H1 (cell line): Measurements from ENCODE around the gene TMTC2. TPM values are rescaled to one million over a fixed set of nuclear protein-coding genes. Genes with fewer than 3 reads are reported as not detected.

Experiments used
- CTCF ChIA-PET: fragments of 300-600 bp; sonication (Branson Sonifier 250); formaldehyde crosslinking; loops from one replicate; lab custom pipeline; 2021; ENCODE audit not compliant: partially characterized antibody; lab: Charles Lee
- POLR2A ChIA-PET: fragments of 300-600 bp; sonication (Branson Sonifier 250); formaldehyde crosslinking; loops from one replicate; lab custom pipeline; 2021; ENCODE audit warnings: inconsistent platforms; ENCODE audit not compliant: partially characterized antibody; lab: Charles Lee
- DNase-seq, 2 experiments: peaks; one replicate each; pipeline versions ENCODE4 v3.0.0 to v3.0.0-alpha.2; 2010 to 2022; ENCODE audit warnings: low spot score in 2 of 2, low read depth in 1 of 2, mixed read lengths in 1 of 2
- FAIRE-seq: peaks from 2 replicates; lab custom pipeline; 2011; peaks lifted over from hg19 to GRCh38; lab: Jason Lieb, UNC
- H2AFZ ChIP-seq: 2 replicates; pipeline ENCODE4 v1.8.1; 2012; ENCODE audit warnings: low read length, inconsistent platforms
- H2AK5ac ChIP-seq: 2 replicates; pipeline ENCODE4 v1.6.1; 2013; ENCODE audit warnings: low read depth, low read length
- H2BK120ac ChIP-seq: replicated peaks from 2 replicates; pipeline ENCODE3; 2013; ENCODE audit warnings: low read depth, low read length, inconsistent platforms
- H2BK12ac ChIP-seq: 2 replicates; pipeline ENCODE4 v1.6.1; 2013; ENCODE audit warnings: low read depth, low read length
- H2BK15ac ChIP-seq: 2 replicates; pipeline ENCODE4 v1.6.1; 2013; ENCODE audit warnings: low read length
- H2BK20ac ChIP-seq: 2 replicates; pipeline ENCODE4 v1.6.1; 2013; ENCODE audit warnings: low read length
- H2BK5ac ChIP-seq: 2 replicates; pipeline ENCODE4 v1.6.1; 2013; ENCODE audit warnings: low read depth, low read length
- H3K14ac ChIP-seq: 2 replicates; pipeline ENCODE4 v1.6.1; 2013; ENCODE audit warnings: inconsistent platforms; ENCODE audit not compliant: insufficient read length
- H3K18ac ChIP-seq: 2 replicates; pipeline ENCODE4 v1.6.1; 2013; ENCODE audit warnings: low read length; ENCODE audit errors: extremely low read depth
- H3K23ac ChIP-seq: 2 replicates; pipeline ENCODE4 v1.6.1; 2013; ENCODE audit warnings: inconsistent platforms; ENCODE audit not compliant: insufficient read length
- H3K23me2 ChIP-seq: 2 replicates; pipeline ENCODE4 v1.6.1; 2013; ENCODE audit warnings: low read depth, low read length
- H3K27ac ChIP-seq: 2 replicates; pipeline ENCODE4 v1.6.1; 2011; ENCODE audit warnings: low read depth, low read length, inconsistent platforms
- H3K27me3 ChIP-seq, 4 experiments: replicated peaks in 1 of 4; 1 replicate in 1 of 4; 2 replicates in 3 of 4; pipeline versions ENCODE4 v1.6.1 to v1.8.1; 2011 to 2013; ENCODE audit warnings: low read length in 3 of 4, mild to moderate bottlenecking in 3 of 4, inconsistent platforms in 2 of 4, mixed read lengths in 2 of 4, moderate library complexity in 1 of 4; ENCODE audit not compliant: control insufficient read depth in 3 of 4, insufficient read depth in 3 of 4; ENCODE audit errors: extremely low read depth in 1 of 4
- H3K36me3 ChIP-seq, 4 experiments: 2 replicates each; pipeline versions ENCODE4 v1.6.1 to v1.8.1; 2011 to 2013; ENCODE audit warnings: mild to moderate bottlenecking in 4 of 4, low read length in 3 of 4, moderate library complexity in 2 of 4, control low read depth in 1 of 4, inconsistent platforms in 1 of 4; ENCODE audit not compliant: insufficient read depth in 4 of 4, control insufficient read depth in 2 of 4
- H3K4ac ChIP-seq: replicated peaks from 2 replicates; pipeline ENCODE3; 2013; ENCODE audit warnings: low read length, low read depth, mixed read lengths, inconsistent platforms; ENCODE audit not compliant: insufficient read length
- H3K4me1 ChIP-seq, 4 experiments: replicated peaks in 1 of 4; 1 replicate in 1 of 4; 2 replicates in 3 of 4; pipeline versions ENCODE4 v1.6.1 to v1.8.1; 2011 to 2013; ENCODE audit warnings: low read length in 3 of 4, inconsistent platforms in 2 of 4, mixed read lengths in 1 of 4; ENCODE audit not compliant: insufficient read depth in 4 of 4, control insufficient read depth in 3 of 4
- H3K4me2 ChIP-seq, 2 experiments: 2 replicates each; pipeline versions ENCODE4 v1.6.1 to v1.8.1; 2011 to 2013; ENCODE audit warnings: low read depth in 2 of 2, low read length in 2 of 2, control low read depth in 1 of 2, inconsistent platforms in 1 of 2, mild to moderate bottlenecking in 1 of 2; ENCODE audit not compliant: insufficient read depth in 1 of 2
- H3K4me3 ChIP-seq, 4 experiments: fragments of 200-600, 300-600 bp in 1 of 4; sonication (generic), shearing (Covaris generic), sonication (Bioruptor Twin) in 1 of 4; 2 replicates each; pipeline versions ENCODE4 v1.5.1 to v1.8.1; 2011 to 2016; ENCODE audit warnings: low read length in 4 of 4, low read depth in 3 of 4, control low read depth in 2 of 4, inconsistent platforms in 2 of 4, mild to moderate bottlenecking in 2 of 4, mixed read lengths in 1 of 4, moderate library complexity in 1 of 4; ENCODE audit not compliant: insufficient read depth in 2 of 4; ENCODE audit errors: extremely low read depth in 1 of 4
- H3K56ac ChIP-seq: replicated peaks from 2 replicates; pipeline ENCODE3; 2013; ENCODE audit warnings: low read depth, mild to moderate bottlenecking, mixed read lengths, low read length, inconsistent platforms; ENCODE audit not compliant: insufficient read length
- H3K79me1 ChIP-seq: 2 replicates; pipeline ENCODE4 v1.6.1; 2013; ENCODE audit warnings: low read depth, low read length, control low read depth
- H3K79me2 ChIP-seq, 2 experiments: 2 replicates each; pipeline versions ENCODE4 v1.6.1 to v1.8.1; 2012 to 2013; ENCODE audit warnings: low read length in 2 of 2, mild to moderate bottlenecking in 2 of 2, inconsistent platforms in 1 of 2; ENCODE audit not compliant: insufficient read depth in 2 of 2, control insufficient read depth in 1 of 2
- H3K9ac ChIP-seq, 4 experiments: replicated peaks in 1 of 4; 1 replicate in 1 of 4; 2 replicates in 3 of 4; pipeline versions ENCODE4 v1.6.1 to v1.8.1; 2011 to 2013; ENCODE audit warnings: low read depth in 3 of 4, low read length in 3 of 4, control low read depth in 2 of 4, mild to moderate bottlenecking in 2 of 4, moderate library complexity in 2 of 4, inconsistent platforms in 1 of 4; ENCODE audit errors: extremely low read depth in 1 of 4
- H3K9me3 ChIP-seq, 2 experiments: 2 replicates each; pipeline versions ENCODE4 v1.6.1 to v1.8.1; 2012 to 2013; ENCODE audit warnings: mild to moderate bottlenecking in 2 of 2, moderate library complexity in 2 of 2, control low read depth in 1 of 2, inconsistent platforms in 1 of 2, low read depth in 1 of 2, low read length in 1 of 2, mixed read lengths in 1 of 2; ENCODE audit not compliant: insufficient read depth in 2 of 2
- H4K20me1 ChIP-seq, 2 experiments: replicated peaks in 1 of 2; 2 replicates each; pipeline versions ENCODE3 to v1.8.1; 2011 to 2013; ENCODE audit warnings: inconsistent platforms in 2 of 2, low read length in 2 of 2, mild to moderate bottlenecking in 1 of 2; ENCODE audit not compliant: insufficient read depth in 2 of 2, control insufficient read depth in 1 of 2
- H4K5ac ChIP-seq: 2 replicates; pipeline ENCODE4 v1.6.1; 2013; ENCODE audit warnings: low read length, low read depth, mixed read lengths, inconsistent platforms; ENCODE audit not compliant: insufficient read length
- H4K8ac ChIP-seq: 2 replicates; pipeline ENCODE4 v1.8.0; 2013; ENCODE audit warnings: mild to moderate bottlenecking, moderate library complexity, low read length, inconsistent platforms; ENCODE audit not compliant: insufficient read depth; ENCODE audit errors: extremely low read depth
- H4K91ac ChIP-seq: replicated peaks from 2 replicates; pipeline ENCODE3; 2013; ENCODE audit warnings: low read length, mixed read lengths, inconsistent platforms; ENCODE audit not compliant: insufficient read length
- ASH2L ChIP-seq: fragments of 200-600, 300-600 bp; sonication (generic); IDR thresholded peaks from one replicate; pipeline ENCODE4 v1.7.1; 2017; ENCODE audit warnings: low read length
- BRCA1 ChIP-seq: IDR thresholded peaks from 2 replicates; pipeline ENCODE4 v1.6.1; 2012; ENCODE audit warnings: low read depth, low read length, improper control_type of control experiment
- CHD1 ChIP-seq: IDR thresholded peaks from 2 replicates; pipeline ENCODE4 v1.6.1; 2012; ENCODE audit warnings: low read depth, low read length, improper control_type of control experiment
- CHD2 ChIP-seq: IDR thresholded peaks from 2 replicates; pipeline ENCODE4 v1.6.1; 2012; ENCODE audit warnings: low read length, improper control_type of control experiment
- CREB1 ChIP-seq: IDR thresholded peaks from 2 replicates; pipeline ENCODE4 v1.6.1; 2012; ENCODE audit warnings: inconsistent platforms
- HDAC6 ChIP-seq: IDR thresholded peaks from one replicate; pipeline ENCODE4 v1.7.1; 2012; ENCODE audit warnings: low read depth, mild to moderate bottlenecking, inconsistent platforms, low read length, moderate library complexity
- RNF2 ChIP-seq: fragments of 200-900, 300-1000 bp; sonication (generic); IDR thresholded peaks from 2 replicates; pipeline ENCODE4 v1.7.1; 2016; ENCODE audit warnings: borderline replicate concordance, low read depth, mild to moderate bottlenecking, antibody characterized with exemption, low read length; ENCODE audit not compliant: poor library complexity, severe bottlenecking; ENCODE audit errors: missing control alignments
- SRF ChIP-seq: IDR thresholded peaks from 2 replicates; pipeline ENCODE4 v1.6.1; 2011; ENCODE audit warnings: mild to moderate bottlenecking, low read depth, low read length, moderate library complexity
- TAF7 ChIP-seq: optimal IDR thresholded peaks from 2 replicates; pipeline ENCODE3; 2011; ENCODE audit warnings: low read depth, mild to moderate bottlenecking, inconsistent platforms, low read length, moderate library complexity, borderline replicate concordance
- polyA plus RNA-seq, 7 experiments: library from polyadenylated mRNA; depleted of rRNA in 3 of 7; stranded (reverse) in 5 of 7; unstranded in 2 of 7; fragments of >200 nt in 5 of 7; fragments of 200-250 nt in 2 of 7; gene quantifications; 1 replicate in 5 of 7; 2 replicates in 1 of 7; 4 replicates in 1 of 7; pipeline versions ENCODE4 v1.2.1 to v1.2.3, GENCODE V29; 2011 to 2013; ENCODE audit warnings: missing spikeins in 2 of 7, mixed read lengths in 2 of 7
- total RNA-seq: library from RNA; stranded (reverse); fragmentation: NEBNext Ultra II Directional; extraction: Animal tissue kit (Norgen Biotek cat#: 25700); gene quantifications from 2 replicates; pipeline ENCODE4 v1.2.1, GENCODE V29; 2021
- TF ChIP-seq, protein P1 (sequence below): IDR thresholded peaks from 2 replicates; pipeline ENCODE4 v1.6.1; 2012; ENCODE audit warnings: low read length, inconsistent platforms

Gene TMTC2
- total and polyA plus RNA-seq, 2 of the 8 experiments (the other 6 are each of a cell fraction or from before 2014, with no cell fraction given), result 2.3 to 3.9 TPM

DNA sequence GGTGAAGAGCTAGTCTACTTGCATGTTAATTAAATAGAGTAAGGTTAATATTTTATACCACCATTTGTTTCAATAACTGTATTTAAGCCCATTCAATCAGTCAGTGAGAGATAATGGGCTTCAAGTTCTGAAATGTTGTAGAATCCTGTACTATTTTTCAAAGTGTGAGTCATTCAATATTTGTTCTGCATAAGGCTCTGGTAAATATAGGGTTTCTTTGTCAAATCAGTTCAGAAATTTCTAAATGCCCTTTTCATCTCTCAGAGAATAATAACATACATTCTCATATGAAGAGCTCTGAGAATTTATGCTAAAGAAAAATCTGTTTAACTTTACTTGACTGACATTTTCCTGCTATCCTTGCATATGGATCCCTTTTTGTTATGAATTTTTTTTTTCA lies 493.3 kb downstream of the TMTC2 start:
- Histone ChIP-seq H3K9me3 (no peaks in the 10 kb centered on the region), H3K36me3 (no peaks in the 10 kb centered on the region), H3K4me3 (no peak overlapping the region), H3K56ac (no peak overlapping the region), H4K5ac (no peak overlapping the region), H4K91ac (no peak overlapping the region), H2BK12ac (no peak overlapping the region), H3K4me1 (no peaks in the 10 kb centered on the region; a peak in 1 of 7 replicates), H3K79me1 (no peaks in the 10 kb centered on the region), H3K18ac (no peak overlapping the region), H3K27me3 (no peaks in the 10 kb centered on the region), H3K23ac (no peak overlapping the region), H3K14ac (no peak overlapping the region), H3K4me2 (no peak overlapping the region), H3K4ac (no peak overlapping the region), H3K23me2 (no peaks in the 10 kb centered on the region), H2AFZ (no peak overlapping the region), H3K27ac (no peak overlapping the region), H2BK120ac (no peak overlapping the region), H4K20me1 (no peaks in the 10 kb centered on the region), H2BK20ac (no peak overlapping the region), H2AK5ac (no peak overlapping the region), H2BK5ac (no peak overlapping the region), H3K79me2 (no peaks in the 10 kb centered on the region), H4K8ac (no peak overlapping the region), H3K9ac (no peak overlapping the region), H2BK15ac (no peak overlapping the region)
- no peak for FAIRE-seq
- DNase-seq, result no peak
- TF ChIP-seq HDAC6 (no peak), ASH2L (no peak), RNF2 (no peak), TAF7 (no peak), SRF (no peak), BRCA1 (no peak), CHD2 (no peak), CHD1 (no peak), CREB1 (no peak)
- TF ChIP-seq, protein P1, sequence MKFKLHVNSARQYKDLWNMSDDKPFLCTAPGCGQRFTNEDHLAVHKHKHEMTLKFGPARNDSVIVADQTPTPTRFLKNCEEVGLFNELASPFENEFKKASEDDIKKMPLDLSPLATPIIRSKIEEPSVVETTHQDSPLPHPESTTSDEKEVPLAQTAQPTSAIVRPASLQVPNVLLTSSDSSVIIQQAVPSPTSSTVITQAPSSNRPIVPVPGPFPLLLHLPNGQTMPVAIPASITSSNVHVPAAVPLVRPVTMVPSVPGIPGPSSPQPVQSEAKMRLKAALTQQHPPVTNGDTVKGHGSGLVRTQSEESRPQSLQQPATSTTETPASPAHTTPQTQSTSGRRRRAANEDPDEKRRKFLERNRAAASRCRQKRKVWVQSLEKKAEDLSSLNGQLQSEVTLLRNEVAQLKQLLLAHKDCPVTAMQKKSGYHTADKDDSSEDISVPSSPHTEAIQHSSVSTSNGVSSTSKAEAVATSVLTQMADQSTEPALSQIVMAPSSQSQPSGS, result no peak
- ChIA-PET POLR2A (no interaction called here), CTCF (interaction anchor here (0.7 to 0.9 kb wide), 2 partner anchors 14 to 379 kb away, joined by 3 read pairs; no protein-coding TSS in a partner anchor)
